K562 (cell line): ENCODE measurements around the gene PEF1. TPM values are rescaled to one million over a fixed set of nuclear protein-coding genes. Genes with fewer than 3 reads are reported as not detected.

Experiments used
- ATAC-seq: fragments of 200-7000 bp; cut with Tn5 transposase; 3 replicates; pipeline ENCODE4 v1.9.1; 2020; ENCODE audit warnings: moderate library complexity
- BruUV-seq: library from RNA; stranded (reverse); fragments of 400-500 nt; replicated peaks from 2 replicates; lab custom pipeline; 2021; lab: Mats Ljungman, UMichigan
- CTCF ChIA-PET: fragments of 300-600 bp; formaldehyde crosslinking; extraction: SDS; loops from one replicate; lab custom pipeline; 2021; ENCODE audit warnings: low intra/inter-chr PET ratio; lab: Yijun Ruan, JAX
- POLR2A ChIA-PET: fragments of 300-600, 350-650 bp; sonication (Branson Sonifier 250); formaldehyde crosslinking; extraction: SDS; loops from one replicate; lab custom pipeline; 2021; ENCODE audit warnings: antibody characterized with exemption, inconsistent platforms; lab: Yijun Ruan, JAX
- DNase-seq, 4 experiments: peaks; one replicate each; pipeline versions ENCODE4 v3.0.0 to v3.0.0-alpha.2; 2011 to 2018; ENCODE audit warnings: low spot score in 3 of 4, mixed read lengths in 3 of 4; ENCODE audit errors: extremely low read depth in 1 of 4
- FAIRE-seq: peaks from 2 replicates; lab custom pipeline; 2011; peaks lifted over from hg19 to GRCh38; lab: Jason Lieb, UNC
- H2AFZ ChIP-seq: 2 replicates; pipeline ENCODE4 v1.6.0; 2011; ENCODE audit warnings: low read depth, low read length, control low read depth, inconsistent platforms
- H3K27ac ChIP-seq: fragments of 200-600 bp; 3 replicates; pipeline ENCODE4 v1.8.0; 2011; ENCODE audit warnings: low read depth, mild to moderate bottlenecking, control low read depth, inconsistent platforms, low read length, moderate library complexity, mixed read lengths; ENCODE audit errors: extremely low read depth
- H3K27me3 ChIP-seq, 2 experiments: fragments of 300-600 bp in 1 of 2; 2 replicates in 1 of 2; 3 replicates in 1 of 2; pipeline versions ENCODE4 v1.6.0 to v1.8.0; 2011; ENCODE audit warnings: inconsistent platforms in 2 of 2, low read length in 2 of 2, mild to moderate bottlenecking in 1 of 2, mixed read lengths in 1 of 2, moderate library complexity in 1 of 2; ENCODE audit not compliant: control insufficient read depth in 2 of 2, insufficient read depth in 2 of 2
- H3K36me3 ChIP-seq: fragments of 300-600 bp; 3 replicates; pipeline ENCODE4 v1.8.0; 2011; ENCODE audit warnings: mild to moderate bottlenecking, low read length, inconsistent platforms; ENCODE audit not compliant: control insufficient read depth, insufficient read depth
- H3K4me1 ChIP-seq, 2 experiments: fragments of 200-600 bp in 1 of 2; replicated peaks in 1 of 2; 2 replicates in 1 of 2; 3 replicates in 1 of 2; pipeline versions ENCODE4 v1.5.1 to v1.8.0; 2011; ENCODE audit warnings: inconsistent platforms in 2 of 2, low read length in 2 of 2, mild to moderate bottlenecking in 1 of 2, mixed read lengths in 1 of 2, moderate library complexity in 1 of 2; ENCODE audit not compliant: control insufficient read depth in 2 of 2, insufficient read depth in 2 of 2
- H3K4me2 ChIP-seq: 2 replicates; pipeline ENCODE4 v1.6.1; 2011; ENCODE audit warnings: low read length, control low read depth, inconsistent platforms, mixed read lengths; ENCODE audit not compliant: insufficient read depth
- H3K4me3 ChIP-seq: fragments of 200-600 bp; sonication (generic), shearing (Covaris generic); 2 replicates; pipeline ENCODE4 v1.5.1; 2016; ENCODE audit warnings: control low read depth, inconsistent platforms
- H3K79me2 ChIP-seq: fragments of 200-600 bp; 3 replicates; pipeline ENCODE4 v1.8.0; 2011; ENCODE audit warnings: low read length, inconsistent platforms; ENCODE audit not compliant: control insufficient read depth, insufficient read depth
- H3K9ac ChIP-seq, 2 experiments: 2 replicates each; pipeline versions ENCODE4 v1.6.0 to v1.6.1; 2011; ENCODE audit warnings: low read depth in 2 of 2, low read length in 2 of 2, control low read depth in 1 of 2, inconsistent platforms in 1 of 2, mild to moderate bottlenecking in 1 of 2, mixed read lengths in 1 of 2; ENCODE audit not compliant: insufficient read depth in 1 of 2
- H3K9me1 ChIP-seq: one replicate; pipeline ENCODE4 v1.6.0; 2011; ENCODE audit warnings: inconsistent platforms, mild to moderate bottlenecking, low read length, moderate library complexity; ENCODE audit not compliant: control insufficient read depth, insufficient read depth
- H3K9me3 ChIP-seq: replicated peaks from 2 replicates; pipeline ENCODE4 v1.5.1; 2011; ENCODE audit warnings: low read depth, low read length, inconsistent platforms; ENCODE audit not compliant: control insufficient read depth, insufficient read depth
- H4K20me1 ChIP-seq: replicated peaks from 2 replicates; pipeline ENCODE4 v1.6.1; 2011; ENCODE audit warnings: low read length, inconsistent platforms, mixed read lengths; ENCODE audit not compliant: control insufficient read depth, insufficient read depth
- BCOR ChIP-seq: fragments of 450-650 bp; IDR thresholded peaks from 2 replicates; pipeline ENCODE4 v1.6.1; 2016
- BMI1 ChIP-seq: fragments of 150-350 bp; IDR thresholded peaks from 2 replicates; pipeline ENCODE4 v1.6.1; 2014; ENCODE audit warnings: low read length
- CBX2 ChIP-seq: fragments of 200-600 bp; sonication (generic); IDR thresholded peaks from one replicate; pipeline ENCODE4 v1.6.1; 2012; ENCODE audit warnings: mild to moderate bottlenecking, low read length, inconsistent platforms; ENCODE audit not compliant: insufficient read depth, poor library complexity, severe bottlenecking
- CEBPG ChIP-seq, 3 experiments: fragments of 200-800 bp in 1 of 3; sonication (Bioruptor generic) in 1 of 3; sonication (generic) in 1 of 3; formaldehyde crosslinking in 1 of 3; IDR thresholded peaks in 2 of 3; conservative IDR thresholded peaks in 1 of 3; 2 replicates each; pipeline versions ENCODE4 v1.6.1 to v1.8.0; 2016 to 2022; ENCODE audit warnings: missing compliant biosample characterization in 2 of 3, missing genetic modification characterization in 2 of 3, mild to moderate bottlenecking in 1 of 3, missing genetic modification reagents in 1 of 3
- CXXC5 ChIP-seq: fragments of 250-450 bp; sonication (Bioruptor Pico); IDR thresholded peaks from 2 replicates; pipeline ENCODE4 v1.8.0; 2022; ENCODE audit warnings: inconsistent platforms, mild to moderate bottlenecking, moderate library complexity
- KDM1A ChIP-seq, 2 experiments: fragments of 450-650 bp; IDR thresholded peaks; 2 replicates each; pipeline ENCODE4 v1.6.1; 2016; ENCODE audit warnings: mild to moderate bottlenecking in 2 of 2
- LARP7 ChIP-seq: fragments of 450-650 bp; IDR thresholded peaks from 2 replicates; pipeline ENCODE4 v1.6.1; 2016
- NFE2L1 ChIP-seq: fragments of 450-650 bp; IDR thresholded peaks from 2 replicates; pipeline ENCODE4 v1.6.1; 2016; ENCODE audit warnings: missing genetic modification characterization, low read depth, mild to moderate bottlenecking, missing compliant biosample characterization, moderate library complexity, borderline replicate concordance
- SMAD1 ChIP-seq: fragments of 150-350 bp; IDR thresholded peaks from 2 replicates; pipeline ENCODE4 v1.6.1; 2014; ENCODE audit warnings: low read length, low read depth; ENCODE audit not compliant: partially characterized antibody
- SMARCA5 ChIP-seq: fragments of 450-650 bp; IDR thresholded peaks from 2 replicates; pipeline ENCODE4 v1.6.1; 2016
- ZBTB2 ChIP-seq: fragments of 450-650 bp; IDR thresholded peaks from 2 replicates; pipeline ENCODE4 v1.6.1; 2016; ENCODE audit warnings: antibody characterized with exemption
- ZKSCAN3 ChIP-seq: fragments of 250-450 bp; sonication (Bioruptor Pico); IDR thresholded peaks from 2 replicates; pipeline ENCODE4 v1.4.0; 2020
- WGBS: fragments of 100-300 bp; shearing (Covaris generic); methylation state at CpG from one replicate; pipeline ENCODE4 v1.1.6; 2016; ENCODE audit warnings: low coverage, mixed read lengths; ENCODE audit not compliant: insufficient coverage; ENCODE audit errors: missing lambda C conversion rate; 5-methylcytosine and 5-hydroxymethylcytosine counted together
- in situ Hi-C: fragments of 300-500 bp; cut with MboI; formaldehyde crosslinking; loops from 4 replicates; pipeline ENCODE4 v1.15.0; 2018; ENCODE audit warnings: inconsistent platforms, mixed read lengths
- intact Hi-C: fragments of 100-400 bp; cut with micrococcal nuclease; formaldehyde crosslinking; loops from 2 replicates; pipeline ENCODE4 v1.14.2; 2022
- polyA plus RNA-seq, 8 experiments: library from polyadenylated mRNA; depleted of rRNA in 4 of 8; stranded (reverse) in 5 of 8; unstranded in 3 of 8; fragments of >200 nt; fragmentation: Nextera tagmentation in 2 of 8; fragmentation: Illumina TruSeq in 1 of 8; extraction: Ambion mirVana in 2 of 8; extraction: Trizol in 1 of 8; gene quantifications; 2 replicates each; pipeline versions ENCODE4 v1.2.1 to v1.2.3, GENCODE V29; 2011 to 2014; ENCODE audit warnings: inconsistent platforms in 1 of 8, missing spikeins in 1 of 8
- total RNA-seq, 7 experiments: library from RNA; depleted of rRNA in 6 of 7; stranded (reverse); fragments of >200 nt in 6 of 7; fragmentation: Illumina TruSeq in 2 of 7; extraction: Trizol in 2 of 7; gene quantifications; 2 replicates each; pipeline versions ENCODE4 v1.2.1 to v1.2.3, GENCODE V29; 2011 to 2021; ENCODE audit warnings: low replicate concordance in 1 of 7
- TF ChIP-seq, protein P1 (sequence below): fragments of 250-450 bp; sonication (Bioruptor Pico); IDR thresholded peaks from 2 replicates; pipeline ENCODE4 v1.9.0; 2021; ENCODE audit warnings: mild to moderate bottlenecking, inconsistent platforms

PEF1 gene
- total and polyA plus RNA-seq, 9 of the 15 experiments (the other 6 are each of a cell fraction or from before 2014, with no cell fraction given): 26.3 to 95.5 (median 61.9) TPM

GRCh38 chr1:31679091-31679490, 34.4 kb upstream of the PEF1 start:
- 0% methylated on average over 2 of the region's 2 CpGs for WGBS
- Histone ChIP-seq H3K4me1 (peaks cover 0 to 7% of the 10 kb centered on the region in 2 experiments; a peak in 1 of 5 replicates), H4K20me1 (peaks cover 14% of the 10 kb centered on the region), H3K79me2 (no peaks in the 10 kb centered on the region), H3K36me3 (no peaks in the 10 kb centered on the region), H3K9ac (no peak overlapping the region), H2AFZ (no peak overlapping the region), H3K4me3 (no peak overlapping the region), H3K4me2 (no peak overlapping the region), H3K27ac (no peak overlapping the region), H3K27me3 (peaks cover 62 to 95% of the 10 kb centered on the region in 2 experiments), H3K9me1 (no peaks in the 10 kb centered on the region), H3K9me3 (no peaks in the 10 kb centered on the region)
- in situ Hi-C loops (no loop called here), intact Hi-C loops (no loop called here)
- ATAC-seq (no peak), FAIRE-seq (no peak), DNase-seq (no peak)
- ChIA-PET POLR2A (interaction anchor here (1.1 to 1.6 kb wide), 4 partner anchors 9 to 25 kb away, joined by 3 to 7 read pairs (median 4); no protein-coding TSS in a partner anchor), CTCF (no interaction called here)
- BruUV-seq: no TSS peak
- TF ChIP-seq CEBPG (CRISPR knock-in tag; IDR thresholded peaks at IDR 0.05) (peak; percentile 45; the same call in 1 of the 2 replicates), CEBPG (tag; conservative IDR thresholded peaks at IDR 0.05 in 1 of 2, IDR thresholded peaks at IDR 0.05 in 1 of 2) (no peak), ZBTB2 (no peak)

- Histone ChIP-seq H3K4me1 (peaks cover 0 to 4% of the 10 kb centered on the region in 2 experiments; a peak in 1 of 5 replicates), H3K9me3 (no peaks in the 10 kb centered on the region), H3K27ac (no peak overlapping the region), H2AFZ (no peak overlapping the region), H3K4me2 (no peak overlapping the region), H4K20me1 (peaks cover 14% of the 10 kb centered on the region), H3K79me2 (no peaks in the 10 kb centered on the region), H3K36me3 (no peaks in the 10 kb centered on the region), H3K9me1 (no peaks in the 10 kb centered on the region), H3K27me3 (peaks cover 64 to 95% of the 10 kb centered on the region in 2 experiments), H3K4me3 (no peak overlapping the region), H3K9ac (no peak overlapping the region)
- DNase-seq (no peak), FAIRE-seq (no peak), ATAC-seq (no peak)
- in situ Hi-C loops (no loop called here), intact Hi-C loops (no loop called here)
- BruUV-seq: no TSS peak
- ChIA-PET CTCF (no interaction called here), POLR2A (interaction anchor here (1.1 to 1.6 kb wide), 3 partner anchors 9 to 26 kb away, joined by 3 to 7 read pairs (median 4); no protein-coding TSS in a partner anchor)
- 1% methylated on average over 4 of the region's 4 CpGs for WGBS
- TF ChIP-seq BCOR (peak; percentile 65; the same call in 1 of the 2 replicates), LARP7 (no peak), ZKSCAN3 (CRISPR knock-in tag) (no peak), NFE2L1 (tag) (no peak), SMAD1 (no peak), CXXC5 (CRISPR knock-in tag) (no peak), SMARCA5 (peak; percentile 65; the same call in 1 of the 2 replicates), CBX2 (no peak), BMI1 (no peak), KDM1A (IDR thresholded peaks at IDR 0.05) (0 out of 4 replicates have a peak, but pooled peaks have one; percentile 21 to 34)
- TF ChIP-seq, protein P1, sequence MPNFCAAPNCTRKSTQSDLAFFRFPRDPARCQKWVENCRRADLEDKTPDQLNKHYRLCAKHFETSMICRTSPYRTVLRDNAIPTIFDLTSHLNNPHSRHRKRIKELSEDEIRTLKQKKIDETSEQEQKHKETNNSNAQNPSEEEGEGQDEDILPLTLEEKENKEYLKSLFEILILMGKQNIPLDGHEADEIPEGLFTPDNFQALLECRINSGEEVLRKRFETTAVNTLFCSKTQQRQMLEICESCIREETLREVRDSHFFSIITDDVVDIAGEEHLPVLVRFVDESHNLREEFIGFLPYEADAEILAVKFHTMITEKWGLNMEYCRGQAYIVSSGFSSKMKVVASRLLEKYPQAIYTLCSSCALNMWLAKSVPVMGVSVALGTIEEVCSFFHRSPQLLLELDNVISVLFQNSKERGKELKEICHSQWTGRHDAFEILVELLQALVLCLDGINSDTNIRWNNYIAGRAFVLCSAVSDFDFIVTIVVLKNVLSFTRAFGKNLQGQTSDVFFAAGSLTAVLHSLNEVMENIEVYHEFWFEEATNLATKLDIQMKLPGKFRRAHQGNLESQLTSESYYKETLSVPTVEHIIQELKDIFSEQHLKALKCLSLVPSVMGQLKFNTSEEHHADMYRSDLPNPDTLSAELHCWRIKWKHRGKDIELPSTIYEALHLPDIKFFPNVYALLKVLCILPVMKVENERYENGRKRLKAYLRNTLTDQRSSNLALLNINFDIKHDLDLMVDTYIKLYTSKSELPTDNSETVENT (CRISPR knock-in tag): no peak
Observed at GRCh38 chr1:31678681-31679080, 34.0 kb upstream of the PEF1 start.
